Endodermal cell (in vitro differentiated cells): ENCODE data around the gene CFB. TPM values are rescaled to one million over a fixed set of nuclear protein-coding genes. Genes with fewer than 3 reads are reported as not detected.
A peak's percentile ranks its signal among the peaks of the same experiment; 100 is the strongest.

Experiments used
- DNase-seq: peaks from one replicate; pipeline ENCODE4 v3.0.0-alpha.2; 2017
- H3K27ac ChIP-seq: 2 replicates; pipeline ENCODE4 v1.5.1; 2013; ENCODE audit warnings: mild to moderate bottlenecking, low read depth, low read length, moderate library complexity
- H3K27me3 ChIP-seq: 2 replicates; pipeline ENCODE4 v1.6.1; 2013; ENCODE audit warnings: mild to moderate bottlenecking, low read length, moderate library complexity; ENCODE audit not compliant: insufficient read depth, control insufficient read depth, poor library complexity, severe bottlenecking
- H3K36me3 ChIP-seq: 2 replicates; pipeline ENCODE4 v1.7.0; 2013; ENCODE audit warnings: mild to moderate bottlenecking, low read length, moderate library complexity; ENCODE audit not compliant: control insufficient read depth, insufficient read depth
- H3K4me1 ChIP-seq: one replicate; pipeline ENCODE4 v1.7.0; 2013; ENCODE audit warnings: low read length; ENCODE audit not compliant: control insufficient read depth, insufficient read depth
- H3K4me3 ChIP-seq: 2 replicates; pipeline ENCODE4 v1.5.1; 2013; ENCODE audit warnings: mild to moderate bottlenecking, low read length, moderate library complexity
- H3K9ac ChIP-seq: 2 replicates; pipeline ENCODE4 v1.6.1; 2013; ENCODE audit warnings: mild to moderate bottlenecking, low read length, moderate library complexity; ENCODE audit not compliant: poor library complexity, severe bottlenecking; ENCODE audit errors: extremely low read depth
- H3K9me3 ChIP-seq: 2 replicates; pipeline ENCODE4 v1.6.1; 2013; ENCODE audit warnings: mild to moderate bottlenecking, low read length, moderate library complexity; ENCODE audit not compliant: control insufficient read depth
- H3K27ac Mint-ChIP-seq: 2 replicates; pipeline ENCODE4 v1.8.0; 2020; ENCODE audit warnings: mixed read lengths
- H3K27me3 Mint-ChIP-seq: 2 replicates; pipeline ENCODE4 v1.8.0; 2021; ENCODE audit warnings: mild to moderate bottlenecking, mixed read lengths; ENCODE audit not compliant: insufficient read depth
- H3K36me3 Mint-ChIP-seq: 2 replicates; pipeline ENCODE4 v1.8.0; 2020; ENCODE audit warnings: low read depth, mixed read lengths
- H3K4me1 Mint-ChIP-seq: 2 replicates; pipeline ENCODE4 v1.8.0; 2020; ENCODE audit warnings: mixed read lengths
- H3K4me3 Mint-ChIP-seq: 2 replicates; pipeline ENCODE4 v1.8.0; 2020; ENCODE audit warnings: mild to moderate bottlenecking, moderate library complexity, mixed read lengths
- H3K9me3 Mint-ChIP-seq: 2 replicates; pipeline ENCODE4 v1.8.0; 2020; ENCODE audit warnings: mild to moderate bottlenecking, mixed read lengths
- CTCF ChIP-seq: fragments of 200-600 bp; sonication (generic); conservative IDR thresholded peaks from 2 replicates; pipeline ENCODE4 v1.5.0; 2021; ENCODE audit warnings: antibody characterized with exemption, mild to moderate bottlenecking
- WGBS, 2 experiments: methylation state at CpG; one replicate each; pipeline versions ENCODE4 v1.1.5 to v1.1.7; 2013; ENCODE audit warnings: missing lambda C conversion rate in 2 of 2, mixed read lengths in 1 of 2; ENCODE audit not compliant: insufficient coverage in 1 of 2, insufficient read length in 1 of 2; 5-methylcytosine and 5-hydroxymethylcytosine counted together
- long read RNA-seq, 4 experiments: library from polyadenylated mRNA in 2 of 4; library from RNA in 1 of 4; library from capped mRNA in 1 of 4; stranded (forward) in 3 of 4; unstranded in 1 of 4; transcript quantifications; one replicate each; pipeline ENCODE4 v2.0.0, GENCODE V29; 2020 to 2021; ENCODE audit warnings: inconsistent platforms in 1 of 4
- polyA plus RNA-seq, 2 experiments: library from polyadenylated mRNA; stranded (reverse); fragments of 50-300 nt; gene quantifications; one replicate each; pipeline ENCODE4 v1.2.3, GENCODE V29; 2013
- total RNA-seq, 2 donors: library from RNA; stranded (reverse); fragmentation: NEBNext Ultra II Directional in 1 of 2; extraction: Animal tissue kit (Norgen Biotek cat#: 25700) in 1 of 2; gene quantifications; 2 replicates in 1 of 2; 3 replicates in 1 of 2; pipeline ENCODE4 v1.2.1, GENCODE V29; 2021

The CFB gene
- total RNA-seq = under 1 TPM; 0.51 to 0.66 TPM
- 0.57 TPM for polyA plus RNA-seq (2013, experiment 1 of 2)
- 1.3 TPM for polyA plus RNA-seq (2013, experiment 2 of 2)
- long read RNA-seq, experiment 1 = 0 reads
- long read RNA-seq, experiment 2 = 0 reads
- long read RNA-seq, experiment 3, partial matches to known transcripts = 0 of 1 reads
- long read RNA-seq, experiment 3, other reads (novel, unspliced or antisense) = 0 of 1 reads
- long read RNA-seq, experiment 4 = 0 reads

- Histone ChIP-seq H3K27ac (no peak within 1 kb of the TSS), H3K36me3 (peaks cover 5% of the 10 kb centered on the region), H3K4me1 (no peaks in the 10 kb centered on the region), H3K27me3 (peaks cover 42% of the 10 kb centered on the region), H3K9me3 (no peaks in the 10 kb centered on the region), H3K9ac (no peak within 1 kb of the TSS), H3K4me3 (no peak within 1 kb of the TSS)
- WGBS, 2 experiments = 74 to 75% methylated on average over 4 to 11 of the region's 11 CpGs
- H3K27ac Mint-ChIP-seq = no peak within 1 kb of the TSS
- no peak within 1 kb of the TSS for H3K4me3 Mint-ChIP-seq
- H3K36me3 Mint-ChIP-seq = peaks cover under 1% of the 10 kb centered on the region
- peak; percentile 63 for DNase-seq
- H3K27me3 Mint-ChIP-seq = peaks cover 68% of the 10 kb centered on the region
- H3K4me1 Mint-ChIP-seq = no peaks in the 10 kb centered on the region
- TF ChIP-seq CTCF = no peak
- no peaks in the 10 kb centered on the region for H3K9me3 Mint-ChIP-seq
Measured at GRCh38 chr6:31945507-31946369, at the start of gene CFB. Gene CFB, plus strand, starts transcription at chr6:31946095. Its CDS starts 127 bp downstream, at chr6:31946222.

GRCh38 chr6:31896493-31896855 lies 49.4 kb upstream of the CFB start:
- Mint-ChIP-seq H3K27me3 (no peaks in the 10 kb centered on the region), H3K36me3 (peaks cover 36% of the 10 kb centered on the region), H3K4me3 (peak overlapping the region; percentile 93), H3K27ac (peak overlapping the region; percentile 55), H3K9me3 (no peaks in the 10 kb centered on the region), H3K4me1 (peaks cover 12% of the 10 kb centered on the region)
- 67% methylated on average over 4 of the region's 4 CpGs; no CpG with 5 or more reads in 1 of the 2 experiments for WGBS, 2 experiments
- H3K9ac ChIP-seq = peak overlapping the region; percentile 41
- H3K9me3 ChIP-seq = no peaks in the 10 kb centered on the region
- H3K27me3 ChIP-seq = no peaks in the 10 kb centered on the region
- no peak for DNase-seq
- no peak overlapping the region for H3K27ac ChIP-seq
- H3K4me1 ChIP-seq = peaks cover 4% of the 10 kb centered on the region
- H3K4me3 ChIP-seq = peak overlapping the region; percentile 83
- no peak for TF ChIP-seq CTCF
- peaks cover 43% of the 10 kb centered on the region for H3K36me3 ChIP-seq

GRCh38 chr6:31896856-31897611 lies 48.9 kb upstream of the CFB start:
- peak overlapping the region; percentile 93 for H3K4me3 Mint-ChIP-seq
- no peak for DNase-seq
- Histone ChIP-seq H3K27ac (peak overlapping the region; percentile 60), H3K27me3 (no peaks in the 10 kb centered on the region), H3K4me3 (peak overlapping the region; percentile 83), H3K36me3 (peaks cover 39% of the 10 kb centered on the region), H3K9ac (peak overlapping the region; percentile 41), H3K4me1 (peaks cover 4% of the 10 kb centered on the region), H3K9me3 (no peaks in the 10 kb centered on the region)
- peaks cover 12% of the 10 kb centered on the region for H3K4me1 Mint-ChIP-seq
- no peaks in the 10 kb centered on the region for H3K9me3 Mint-ChIP-seq
- TF ChIP-seq CTCF = no peak
- H3K36me3 Mint-ChIP-seq = peaks cover 31% of the 10 kb centered on the region
- no peak overlapping the region for H3K27ac Mint-ChIP-seq
- 0 to 3% methylated on average over 8 to 52 of the region's 62 CpGs for WGBS, 2 experiments
- no peaks in the 10 kb centered on the region for H3K27me3 Mint-ChIP-seq
